HCT116 (cell line): ENCODE results near the gene NDOR1. TPM values are rescaled to one million over a fixed set of nuclear protein-coding genes. Genes with fewer than 3 reads are reported as not detected.
"Not testable (repeated sequence)": the region's sequence is repeated elsewhere in the genome, so short reads cannot be mapped to it uniquely, and the experiment has no call there.

Experiments used
- ATAC-seq: fragments of 200-7000 bp; cut with Tn5 transposase; 2 replicates; pipeline ENCODE4 v1.9.1; 2020; ENCODE audit warnings: mild to moderate bottlenecking, moderate library complexity
- BruUV-seq: library from RNA; stranded (reverse); fragments of 400-500 nt; replicated peaks from 2 replicates; lab custom pipeline; 2021; lab: Mats Ljungman, UMichigan
- CTCF ChIA-PET: fragments of 300-600 bp; sonication (Branson Sonifier 250); formaldehyde crosslinking; loops from one replicate; lab custom pipeline; 2021; ENCODE audit warnings: antibody characterized with exemption; lab: Charles Lee
- POLR2A ChIA-PET: fragments of 300-600, 350-600 bp; sonication (Branson Sonifier 250); formaldehyde crosslinking; loops from one replicate; lab custom pipeline; 2021; ENCODE audit warnings: antibody characterized with exemption; lab: Charles Lee
- RAD21 ChIA-PET, 2 experiments: fragments of 300-600 bp; sonication (Branson Sonifier 250); formaldehyde crosslinking; loops; one replicate each; lab custom pipeline; 2023; ENCODE audit warnings: low total read pairs in 2 of 2; ENCODE audit not compliant: uncharacterized antibody in 2 of 2, unreplicated experiment in 2 of 2, low non-redundant PET in 1 of 2; lab: Charles Lee
- DNase-seq: peaks from one replicate; pipeline ENCODE4 v3.0.0-alpha.2; 2010; ENCODE audit warnings: low read depth, low spot score
- H2AFZ ChIP-seq: fragments of 200-600 bp; shearing (Covaris generic), sonication (generic); 2 replicates; pipeline ENCODE4 v1.6.1; 2017; ENCODE audit warnings: low read depth, mixed run types, mixed read lengths, antibody characterized with exemption, low read length; ENCODE audit not compliant: poor library complexity, severe bottlenecking
- H3K27ac ChIP-seq: 2 replicates; pipeline ENCODE4 v1.5.1; 2012; ENCODE audit warnings: low read depth, low read length
- H3K27me3 ChIP-seq: fragments of 200-600 bp; sonication (generic); 2 replicates; pipeline ENCODE4 v1.6.1; 2016; ENCODE audit warnings: mixed run types, low read length, mixed read lengths; ENCODE audit not compliant: insufficient read depth
- H3K36me3 ChIP-seq, 2 experiments: fragments of 200-500 bp in 1 of 2; fragments of 200-600 bp in 1 of 2; sonication (Bioruptor generic) in 1 of 2; sonication (generic) in 1 of 2; 2 replicates each; pipeline versions ENCODE4 v1.5.1 to v1.6.1; 2014 to 2016; ENCODE audit warnings: low read length in 2 of 2, inconsistent platforms in 1 of 2, mixed read lengths in 1 of 2, mixed run types in 1 of 2; ENCODE audit not compliant: insufficient read depth in 2 of 2, control insufficient read depth in 1 of 2
- H3K4me1 ChIP-seq, 2 experiments: fragments of 200-600 bp in 1 of 2; sonication (generic) in 1 of 2; 2 replicates each; pipeline versions ENCODE4 v1.5.1 to v1.6.1; 2012 to 2017; ENCODE audit warnings: low read length in 2 of 2, inconsistent platforms in 1 of 2, mild to moderate bottlenecking in 1 of 2, mixed read lengths in 1 of 2, mixed run types in 1 of 2, moderate library complexity in 1 of 2; ENCODE audit not compliant: insufficient read depth in 2 of 2, control insufficient read depth in 1 of 2
- H3K4me2 ChIP-seq: fragments of 200-600 bp; sonication (generic); 2 replicates; pipeline ENCODE4 v1.6.1; 2017; ENCODE audit warnings: mixed run types, low read length, mixed read lengths
- H3K4me3 ChIP-seq, 2 experiments: fragments of 200-600 bp in 1 of 2; sonication (generic) in 1 of 2; replicated peaks in 1 of 2; 2 replicates each; pipeline ENCODE4 v1.5.1; 2011 to 2016; ENCODE audit warnings: low read length in 2 of 2, control low read depth in 1 of 2, low read depth in 1 of 2, mild to moderate bottlenecking in 1 of 2, mixed read lengths in 1 of 2, mixed run types in 1 of 2
- H3K79me2 ChIP-seq: fragments of 200-600 bp; sonication (generic); 2 replicates; pipeline ENCODE4 v1.6.1; 2017; ENCODE audit warnings: mild to moderate bottlenecking, mixed run types, low read length, moderate library complexity, mixed read lengths; ENCODE audit not compliant: insufficient read depth
- H3K9ac ChIP-seq: fragments of 200-600 bp; sonication (generic); 2 replicates; pipeline ENCODE4 v1.6.1; 2016; ENCODE audit warnings: low read length, mixed read lengths
- H3K9me2 ChIP-seq: fragments of 200-600 bp; sonication (generic), shearing (Covaris generic); 2 replicates; pipeline ENCODE4 v1.6.1; 2017; ENCODE audit warnings: mixed run types, mild to moderate bottlenecking, moderate library complexity; ENCODE audit not compliant: insufficient read depth
- H3K9me3 ChIP-seq, 2 experiments: fragments of 200-500 bp in 1 of 2; fragments of 200-600 bp in 1 of 2; sonication (Bioruptor generic) in 1 of 2; sonication (generic) in 1 of 2; 2 replicates each; pipeline ENCODE4 v1.6.1; 2014 to 2017; ENCODE audit warnings: low read length in 2 of 2, mixed read lengths in 2 of 2, inconsistent platforms in 1 of 2, low read depth in 1 of 2, mild to moderate bottlenecking in 1 of 2, mixed run types in 1 of 2, moderate library complexity in 1 of 2; ENCODE audit not compliant: control insufficient read depth in 1 of 2, insufficient read depth in 1 of 2
- H4K20me1 ChIP-seq: fragments of 200-600 bp; sonication (generic), shearing (Covaris generic); 2 replicates; pipeline ENCODE4 v1.6.1; 2017; ENCODE audit warnings: mixed run types, mild to moderate bottlenecking, moderate library complexity; ENCODE audit not compliant: insufficient read depth
- ATF3 ChIP-seq: IDR thresholded peaks from 2 replicates; pipeline ENCODE4 v1.6.1; 2012
- CTCF ChIP-seq, 3 experiments: fragments of 200-600 bp in 1 of 3; sonication (generic) in 1 of 3; IDR thresholded peaks in 2 of 3; conservative IDR thresholded peaks in 1 of 3; 2 replicates each; pipeline ENCODE4 v1.5.1; 2012 to 2017; ENCODE audit warnings: low read depth in 2 of 3, low read length in 2 of 3, antibody characterized with exemption in 1 of 3, borderline replicate concordance in 1 of 3, control low read depth in 1 of 3, mild to moderate bottlenecking in 1 of 3, mixed read lengths in 1 of 3, mixed run types in 1 of 3, moderate library complexity in 1 of 3; ENCODE audit not compliant: insufficient read depth in 1 of 3
- EZH2phosphoT487 ChIP-seq: fragments of 200-600 bp; IDR thresholded peaks from 2 replicates; pipeline ENCODE4 v1.6.1; 2018; ENCODE audit warnings: antibody characterized with exemption, borderline replicate concordance
- JUND ChIP-seq: IDR thresholded peaks from 2 replicates; pipeline ENCODE4 v1.6.1; 2012
- POLR2AphosphoS5 ChIP-seq: IDR thresholded peaks from 2 replicates; pipeline ENCODE4 v1.6.1; 2011; ENCODE audit warnings: mild to moderate bottlenecking, low read depth, low read length, moderate library complexity
- REST ChIP-seq: IDR thresholded peaks from 2 replicates; pipeline ENCODE4 v1.6.1; 2012; ENCODE audit warnings: low read depth
- TCF7L2 ChIP-seq: IDR thresholded peaks from 2 replicates; pipeline ENCODE4 v1.7.0; 2011; ENCODE audit warnings: borderline replicate concordance, inconsistent platforms; ENCODE audit not compliant: insufficient read depth, insufficient read length; ENCODE audit errors: extremely low read depth
- intact Hi-C: fragments of 100-400 bp; cut with micrococcal nuclease; formaldehyde crosslinking; loops from 2 replicates; pipeline ENCODE4 v1.10.0; 2022
- total RNA-seq: library from RNA; stranded (reverse); gene quantifications from one replicate; pipeline ENCODE4 v1.2.1, GENCODE V29; 2021; ENCODE audit not compliant: unreplicated experiment

NDOR1 gene
- total RNA-seq, 1 experiment from 2014 or later = 28.4 TPM

- H4K20me1 ChIP-seq, H3K27me3 ChIP-seq, intact Hi-C loops, BruUV-seq, H3K4me2 ChIP-seq, H3K4me1 ChIP-seq, H2AFZ ChIP-seq, H3K9me3 ChIP-seq, H3K9me2 ChIP-seq, H3K9ac ChIP-seq, H3K27ac ChIP-seq, H3K4me3 ChIP-seq, RAD21 ChIA-PET, DNase-seq: not testable (repeated sequence)
- ChIA-PET CTCF (interaction anchor here (1.2 to 2.8 kb wide), 5 partner anchors 15 to 216 kb away, joined by 3 to 11 read pairs (median 5); partner anchors contain the start of genes NPDC1 and TOR4A), POLR2A (interaction anchor here (2.0 kb wide), 1 partner anchor 20 kb away, joined by 7 read pairs; no protein-coding TSS in a partner anchor)
- TF ChIP-seq POLR2AphosphoS5 (0 out of 2 replicates have a peak, but pooled peaks have one; percentile 15), CTCF (IDR thresholded peaks at IDR 0.05 in 2 of 3, conservative IDR thresholded peaks at IDR 0.05 in 1 of 3; ENCODE audit: borderline replicate concordance in 1 of 3, insufficient read depth in 1 of 3, low read depth in 2 of 3, low read length in 2 of 3) (peak; percentile 29 to 46 (median 46); a peak in 4 of 6 replicates)
- Histone ChIP-seq H3K79me2 (peaks cover 23% of the 10 kb centered on the region; the same call in 1 of the 2 replicates), H3K36me3 (peaks cover 16 to 21% of the 10 kb centered on the region in 2 experiments)
- peak; percentile 52 for ATAC-seq
Measured at GRCh38 chr9:137262173-137262908, 56.8 kb downstream of the NDOR1 start.

- CTCF ChIA-PET = interaction anchor here (1.2 to 1.4 kb wide), 3 partner anchors 14 to 216 kb away, joined by 3 to 5 read pairs (median 4); partner anchors contain the start of genes NPDC1 and TOR4A
- peaks cover 15 to 24% of the 10 kb centered on the region in 2 experiments for H3K36me3 ChIP-seq
- intact Hi-C loops = no loop called here
Measured at GRCh38 chr9:137262909-137263285, 57.4 kb downstream of the NDOR1 start.

More at GRCh38 chr9:137262909-137263285, 57.4 kb downstream of the NDOR1 start:
- H3K4me2 ChIP-seq = no peak overlapping the region
- ATAC-seq = no peak
- H3K27me3 ChIP-seq = no peaks in the 10 kb centered on the region
- no peaks in the 10 kb centered on the region for H3K9me2 ChIP-seq
- H3K9ac ChIP-seq = no peak overlapping the region
- RAD21 ChIA-PET = no interaction called here
- peaks cover 21% of the 10 kb centered on the region; the same call in 1 of the 2 replicates for H3K79me2 ChIP-seq
- H3K4me1 ChIP-seq = no peaks in the 10 kb centered on the region
- DNase-seq = no peak
- BruUV-seq = no TSS peak
- H2AFZ ChIP-seq = no peak overlapping the region
- POLR2A ChIA-PET = interaction anchor here (2.0 kb wide), 1 partner anchor 21 kb away, joined by 7 read pairs; no protein-coding TSS in a partner anchor
- no peak overlapping the region for H3K27ac ChIP-seq
- TF ChIP-seq TCF7L2 (no peak), ATF3 (no peak), REST (no peak), EZH2phosphoT487 (no peak), JUND (no peak)
- no peaks in the 10 kb centered on the region for H4K20me1 ChIP-seq
- H3K9me3 ChIP-seq = no peaks in the 10 kb centered on the region
- H3K4me3 ChIP-seq = no peak overlapping the region
